Uterus (tissue), 4 donors: ENCODE data around the gene LSM6. TPM values are rescaled to one million over a fixed set of nuclear protein-coding genes. Genes with fewer than 3 reads are reported as not detected.

Experiments used
- DNase-seq, 2 donors: peaks; one replicate each; pipeline ENCODE4 v3.0.0-alpha.2; 2019 to 2020
- H3K27ac ChIP-seq, 2 donors: fragments of 200-600 bp; sonication (generic); 1 replicate in 1 of 2; 2 replicates in 1 of 2; pipeline ENCODE4 v1.5.1; 2016 to 2018
- H3K27me3 ChIP-seq, 2 donors: fragments of 200-600 bp; sonication (generic); one replicate each; pipeline ENCODE4 v1.5.1; 2018 to 2019; ENCODE audit warnings: control low read depth in 1 of 2
- H3K36me3 ChIP-seq, 2 donors: fragments of 200-600 bp; sonication (generic); one replicate each; pipeline ENCODE4 v1.5.1; 2019; ENCODE audit warnings: control low read depth in 1 of 2
- H3K4me1 ChIP-seq, 2 donors: fragments of 200-600 bp; sonication (generic); one replicate each; pipeline ENCODE4 v1.5.1; 2018 to 2019; ENCODE audit warnings: control low read depth in 1 of 2
- H3K4me3 ChIP-seq, 2 donors: fragments of 200-600 bp; sonication (generic); 1 replicate in 1 of 2; 2 replicates in 1 of 2; pipeline ENCODE4 v1.5.1; 2018 to 2019; ENCODE audit warnings: mild to moderate bottlenecking in 1 of 2
- H3K9me3 ChIP-seq, 2 donors: fragments of 200-600 bp; sonication (generic); one replicate each; pipeline ENCODE4 v1.5.1; 2019; ENCODE audit warnings: control low read depth in 1 of 2
- CTCF ChIP-seq, 4 experiments: fragments of 200-600 bp in 2 of 4; fragments of 450-650 bp in 2 of 4; sonication (generic) in 2 of 4; IDR thresholded peaks; one replicate each; pipeline ENCODE4 v1.5.1; 2016 to 2019; ENCODE audit warnings: antibody characterized with exemption in 4 of 4, mild to moderate bottlenecking in 2 of 4, moderate library complexity in 1 of 4
- POLR2A ChIP-seq, 2 donors: fragments of 450-650 bp; IDR thresholded peaks; one replicate each; pipeline ENCODE4 v1.6.1; 2016; ENCODE audit warnings: antibody characterized with exemption in 2 of 2, mild to moderate bottlenecking in 1 of 2, moderate library complexity in 1 of 2
- intact Hi-C: fragments of 100-400 bp; cut with DNase I; formaldehyde crosslinking; loops from one replicate; pipeline ENCODE4 v1.15.1; 2023; ENCODE audit warnings: low total_unique reads
- total RNA-seq, 4 donors: library from RNA; depleted of rRNA in 3 of 4; stranded (reverse); fragments of >200 nt in 3 of 4; gene quantifications; one replicate each; pipeline versions ENCODE4 v1.1.0 to v1.2.4, GENCODE V29; 2014 to 2023
- donor health status: DM: yes; HTN: yes; CAD: no.

LSM6 gene
- total RNA-seq, 4 donors from 2014 or later = 8.7 to 56.8 (median 31.2) TPM

- Histone ChIP-seq H3K27ac (no peak overlapping the region), H3K36me3 (no peaks in the 10 kb centered on the region), H3K4me3 (no peak overlapping the region), H3K27me3 (no peaks in the 10 kb centered on the region), H3K4me1 (no peaks in the 10 kb centered on the region), H3K9me3 (no peaks in the 10 kb centered on the region)
- no peak for DNase-seq
- intact Hi-C loops = no loop called here
- TF ChIP-seq POLR2A (IDR thresholded peaks at IDR 0.05) (no peak), CTCF (IDR thresholded peaks at IDR 0.05) (no peak)
Observed at GRCh38 chr4:146211440-146211839, 35.9 kb downstream of the LSM6 start.

- DNase-seq = no peak
- no peaks in the 10 kb centered on the region for H3K9me3 ChIP-seq
- H3K4me1 ChIP-seq = no peaks in the 10 kb centered on the region
- no peaks in the 10 kb centered on the region for H3K36me3 ChIP-seq
- H3K4me3 ChIP-seq = no peak overlapping the region
- intact Hi-C loops = no loop called here
- H3K27me3 ChIP-seq = no peaks in the 10 kb centered on the region
- no peak overlapping the region for H3K27ac ChIP-seq
- TF ChIP-seq POLR2A (IDR thresholded peaks at IDR 0.05) (no peak), CTCF (IDR thresholded peaks at IDR 0.05) (no peak)
Observed at GRCh38 chr4:146212781-146213180, 37.3 kb downstream of the LSM6 start.

GRCh38 chr4:146214238-146214637 lies 38.7 kb downstream of the LSM6 start, which contains the start of gene REELD1:
Gene REELD1, plus strand, starts transcription at chr4:146214538. Its CDS starts 2,415 bp downstream, at chr4:146216953.
- DNase-seq = no peak
- Histone ChIP-seq H3K27me3 (no peaks in the 10 kb centered on the region), H3K27ac (no peak within 1 kb of the TSS), H3K9me3 (no peaks in the 10 kb centered on the region), H3K4me3 (no peak within 1 kb of the TSS), H3K4me1 (no peaks in the 10 kb centered on the region), H3K36me3 (no peaks in the 10 kb centered on the region)
- intact Hi-C loops = no loop called here
- TF ChIP-seq POLR2A (IDR thresholded peaks at IDR 0.05) (no peak), CTCF (IDR thresholded peaks at IDR 0.05) (no peak)

DNA sequence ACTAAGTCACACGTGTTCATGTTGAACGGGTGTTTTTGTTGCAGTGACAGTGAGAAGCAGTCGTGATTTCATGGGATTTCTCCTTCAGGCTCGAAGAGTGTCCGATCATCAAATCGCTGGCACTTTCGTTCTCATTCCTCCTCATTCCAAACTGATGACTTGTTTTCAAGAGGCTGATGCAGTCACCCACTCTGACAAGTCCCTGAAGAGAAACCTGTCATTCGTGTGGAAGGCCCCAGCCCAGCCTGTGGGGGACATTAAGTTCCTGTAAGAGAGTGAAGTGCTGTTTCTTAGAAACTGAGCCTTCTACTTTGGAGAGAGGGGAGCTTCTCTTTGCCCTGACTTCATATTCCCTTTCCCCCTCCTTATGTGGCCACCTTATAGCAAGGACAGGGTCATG lies 46.8 kb downstream of the LSM6 start:
- Histone ChIP-seq H3K27ac (no peak overlapping the region), H3K4me3 (no peak overlapping the region), H3K4me1 (no peaks in the 10 kb centered on the region), H3K9me3 (no peaks in the 10 kb centered on the region), H3K36me3 (no peaks in the 10 kb centered on the region), H3K27me3 (no peaks in the 10 kb centered on the region)
- no peak for TF ChIP-seq CTCF (IDR thresholded peaks at IDR 0.05)
- no peak for TF ChIP-seq POLR2A (IDR thresholded peaks at IDR 0.05)
- no peak for DNase-seq
- intact Hi-C loops = no loop called here

GRCh38 chr4:146224326-146224966 lies 48.9 kb downstream of the LSM6 start:
- no peak overlapping the region for H3K4me3 ChIP-seq
- H3K4me1 ChIP-seq = no peaks in the 10 kb centered on the region
- no peaks in the 10 kb centered on the region for H3K36me3 ChIP-seq
- no peaks in the 10 kb centered on the region for H3K9me3 ChIP-seq
- TF ChIP-seq CTCF (IDR thresholded peaks at IDR 0.05) (no peak), POLR2A (IDR thresholded peaks at IDR 0.05) (no peak)
- H3K27me3 ChIP-seq = no peaks in the 10 kb centered on the region
- no peak for DNase-seq
- H3K27ac ChIP-seq = no peak overlapping the region
- intact Hi-C loops = no loop called here
